GM18520 (cell line): Measurements from ENCODE around the gene CDC25C.
A peak's percentile ranks its signal among the peaks of the same experiment; 100 is the strongest.

ENCODE experiments used
- ATAC-seq: cut with Tn5 transposase; IDR thresholded peaks from one replicate; pipeline ENCODE4 v1.9.1; 2021; ENCODE audit not compliant: unreplicated experiment

CDC25C gene

GRCh38 chr5:138331449-138332368 lies at the start of gene CDC25C:
Gene CDC25C (minus strand): TSS chr5:138331804. CDS start chr5:138331180, 624 bp downstream.
- ATAC-seq, result peak; percentile 98

DNA sequence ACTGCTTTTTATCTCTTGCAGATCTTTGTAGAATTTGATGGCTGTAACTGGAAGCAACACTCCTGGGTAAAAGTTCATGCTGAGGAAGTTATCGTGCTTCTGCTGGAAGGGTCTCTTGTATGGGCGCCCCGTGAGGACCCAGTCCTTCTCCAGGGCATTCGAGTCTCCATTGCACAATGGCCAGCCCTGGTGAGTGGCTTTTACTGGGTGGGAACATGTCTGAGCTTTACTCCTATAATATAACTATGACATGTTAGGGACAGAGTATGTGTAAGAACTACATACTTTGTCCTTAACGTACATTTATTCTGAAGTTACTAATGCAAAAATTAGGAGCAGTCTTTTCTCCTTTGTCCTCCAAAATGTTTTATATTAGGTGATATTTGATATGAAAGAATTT lies 41.0 kb upstream of the CDC25C start:
- ATAC-seq, result no peak

GRCh38 chr5:138372225-138372624 lies 40.6 kb upstream of the CDC25C start:
- ATAC-seq, result no peak

DNA sequence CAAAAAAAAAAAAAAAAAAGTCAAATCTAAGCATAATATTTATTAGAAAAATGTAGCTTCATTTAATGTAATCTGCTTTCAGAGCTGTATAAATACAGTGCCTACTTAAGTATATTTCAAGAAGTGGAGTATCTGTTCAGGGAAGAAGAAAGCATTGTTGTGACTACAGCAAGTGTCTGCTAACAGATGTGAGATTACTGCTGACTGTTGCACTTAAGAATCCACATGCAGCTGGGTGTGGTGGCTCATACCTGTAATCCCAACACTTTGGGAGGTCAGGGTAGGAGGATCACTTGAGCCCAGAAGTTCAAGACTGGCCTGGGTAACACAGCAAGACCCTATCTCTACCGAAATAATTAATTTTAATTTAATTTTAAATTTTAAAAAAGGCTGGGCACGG lies 39.9 kb upstream of the CDC25C start:
- no peak for ATAC-seq

- no peak for ATAC-seq
These were observed 38.9 kb upstream of the CDC25C start for GRCh38 chr5:138370537-138370936.

- ATAC-seq, result no peak
These were observed 38.1 kb upstream of the CDC25C start for GRCh38 chr5:138369706-138370105.

GRCh38 chr5:138369261-138369660 lies 37.7 kb upstream of the CDC25C start:
- no peak for ATAC-seq

DNA sequence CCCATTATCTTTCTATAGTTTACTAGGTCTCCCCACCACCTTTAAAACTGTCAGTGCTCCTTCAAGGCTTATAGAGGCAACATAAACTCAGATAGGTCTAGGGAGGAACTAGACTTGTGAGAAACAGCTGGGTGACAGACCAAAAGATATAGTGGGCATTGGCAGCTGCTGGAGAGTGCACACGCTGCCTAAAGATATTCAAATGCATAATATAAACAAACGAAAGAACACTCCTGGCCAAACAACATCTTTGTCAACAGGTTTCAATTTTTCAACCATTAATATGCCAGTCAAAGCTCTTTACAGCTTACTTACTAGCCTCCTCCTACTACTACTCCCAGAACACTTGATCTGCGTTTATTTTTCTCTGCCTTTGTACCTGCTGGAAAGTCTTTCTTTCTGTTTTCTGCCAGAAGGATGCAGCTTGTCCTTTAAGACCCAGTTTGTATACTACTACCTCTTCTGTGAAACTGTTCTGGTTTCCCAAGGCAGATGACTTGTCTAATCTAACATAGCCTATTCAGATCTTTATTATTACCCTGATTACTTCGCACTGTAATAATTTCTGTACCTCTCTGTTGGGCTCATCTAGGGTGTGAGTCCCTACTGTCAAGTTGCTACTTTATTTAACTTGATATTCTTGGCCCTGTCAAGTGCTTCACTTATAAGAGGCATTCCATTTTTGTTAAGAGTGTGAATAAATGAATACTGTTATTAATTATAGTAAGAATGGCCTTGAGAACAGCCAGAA lies 35.2 kb upstream of the CDC25C start:
- ATAC-seq, result no peak

- ATAC-seq, result no peak
These were observed 33.0 kb upstream of the CDC25C start for GRCh38 chr5:138364576-138364975.

GRCh38 chr5:138360941-138361452 lies 29.4 kb upstream of the CDC25C start:
- ATAC-seq, result no peak

DNA sequence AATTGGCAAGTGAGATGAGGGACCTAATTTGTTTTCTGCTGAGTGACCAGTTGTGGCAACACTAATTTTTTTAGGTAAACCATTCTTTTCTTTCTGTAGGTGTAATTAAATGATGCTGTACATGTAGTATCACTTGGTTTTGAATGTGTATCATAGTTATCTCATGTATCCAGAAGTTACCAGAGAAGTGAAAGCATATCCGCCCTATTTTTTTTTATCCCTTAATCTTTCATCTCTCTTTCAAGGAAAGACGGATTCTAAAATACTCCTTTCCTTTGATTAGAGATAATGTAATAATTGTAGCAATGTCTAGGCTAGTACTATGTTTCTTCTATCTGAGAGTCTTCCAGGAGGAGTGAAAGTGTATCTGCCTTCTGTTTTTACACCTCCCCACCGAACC lies 28.0 kb upstream of the CDC25C start:
- ATAC-seq, result no peak

GRCh38 chr5:138354926-138355378 lies 23.3 kb upstream of the CDC25C start:
- ATAC-seq, result peak; percentile 49

- no peak for ATAC-seq
These were observed 22.8 kb upstream of the CDC25C start for GRCh38 chr5:138354387-138354786.

DNA sequence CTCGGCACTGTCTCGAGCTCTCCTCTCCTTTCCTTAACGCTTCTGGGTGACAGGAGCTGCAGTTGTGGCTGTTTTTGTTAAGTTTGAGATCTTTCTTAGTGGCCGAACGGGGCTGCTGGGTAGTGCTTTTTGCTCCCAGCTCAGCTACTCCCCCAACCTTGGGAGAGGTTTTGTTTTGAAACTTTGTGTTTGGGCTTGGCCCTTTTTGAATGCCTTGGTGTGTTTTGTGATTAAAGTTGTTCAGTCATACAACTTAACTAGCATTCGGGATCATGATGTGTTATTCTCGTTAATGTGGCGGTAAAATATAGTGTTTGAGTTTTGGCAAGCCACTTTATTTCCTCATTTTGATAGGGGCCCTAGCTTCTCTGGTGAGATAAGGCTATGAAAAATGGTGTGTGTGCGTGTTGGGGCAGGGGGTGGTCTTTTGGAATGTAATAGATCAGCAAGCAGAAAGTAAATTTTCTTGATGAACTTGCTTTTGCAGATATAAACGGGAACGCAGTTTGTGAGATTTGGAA lies 22.0 kb upstream of the CDC25C start:
- no peak for ATAC-seq

GRCh38 chr5:138352722-138353559 lies 21.3 kb upstream of the CDC25C start:
- peak; percentile 19 for ATAC-seq

GRCh38 chr5:138352071-138352721 lies 20.6 kb upstream of the CDC25C start, which contains the start of gene KDM3B:
Gene KDM3B (plus strand): TSS chr5:138352685. CDS start chr5:138352796, 111 bp downstream.
- ATAC-seq, result peak; percentile 57

- ATAC-seq, result no peak
These were observed 19.9 kb upstream of the CDC25C start for GRCh38 chr5:138351517-138351916.

DNA sequence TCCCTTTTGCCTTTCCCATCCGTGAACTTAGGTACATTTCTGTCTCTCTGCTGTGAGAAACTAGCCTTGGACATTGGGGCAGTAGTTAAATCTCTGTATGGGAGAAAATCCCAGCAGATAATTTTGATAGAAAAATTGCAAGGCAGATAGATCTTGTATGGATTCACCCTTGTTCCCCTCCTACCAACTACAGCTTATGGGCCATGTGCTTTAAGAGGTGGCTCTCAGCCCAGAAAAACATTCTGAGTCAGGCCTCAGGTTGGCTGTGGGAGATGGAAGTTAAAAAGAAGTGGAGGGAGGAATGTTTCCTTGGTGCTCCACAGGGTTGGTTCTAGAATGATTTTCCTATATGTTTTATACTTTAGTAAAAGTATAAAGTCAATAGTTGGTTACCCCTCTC lies 19.5 kb upstream of the CDC25C start:
- no peak for ATAC-seq

GRCh38 chr5:138350563-138350890 lies 18.9 kb upstream of the CDC25C start:
- no peak for ATAC-seq
